ENCODE data around the gene PCNX1. TPM values are rescaled to one million over a fixed set of nuclear protein-coding genes. Genes with fewer than 3 reads are reported as not detected.

Gene PCNX1
- total RNA-seq, 1 donor from 2014 or later, result 79.3 TPM

DNA sequence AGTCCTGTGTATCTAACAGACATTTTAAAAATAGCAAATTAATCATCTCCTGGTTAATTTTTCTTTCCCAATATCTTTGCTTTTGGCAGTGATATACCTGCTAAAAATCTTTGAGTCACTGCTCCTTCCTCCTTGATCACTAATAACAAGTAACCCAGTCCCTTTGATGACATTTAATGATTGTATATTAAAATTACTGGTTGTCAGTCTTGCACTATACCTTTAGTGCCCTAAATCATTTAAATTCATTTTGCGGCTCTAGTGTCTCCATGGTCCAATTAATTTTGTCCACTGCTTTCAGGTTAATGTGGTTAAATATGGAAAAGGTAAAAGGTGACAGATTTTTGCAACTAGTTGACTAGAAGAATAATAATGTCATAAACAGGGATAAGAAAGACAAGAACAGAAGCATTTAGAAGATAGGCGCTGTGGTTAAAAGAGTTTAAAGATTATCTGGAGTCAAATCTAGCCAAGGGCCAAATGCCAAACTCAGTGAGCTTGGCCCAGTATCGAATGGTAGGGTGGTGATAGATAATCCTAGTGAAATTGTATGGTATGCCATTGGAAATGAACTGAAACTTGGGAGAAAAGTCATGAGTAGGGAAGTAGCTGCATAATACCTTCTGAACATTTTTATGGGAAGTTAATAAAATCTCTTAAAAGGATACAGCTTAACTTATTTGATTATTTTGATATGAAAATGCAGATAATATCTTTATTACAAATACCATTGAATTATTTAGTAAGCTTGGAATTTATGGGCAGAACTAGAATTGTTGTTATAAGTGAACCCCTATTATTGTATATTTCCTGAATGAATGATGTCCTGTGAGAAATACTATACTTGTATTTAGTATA lies 115.0 kb downstream of the PCNX1 start:
- no peak overlapping the region for H3K4me3 ChIP-seq (ENCODE audit: low read length in 3 of 3)
- H3K36me3 ChIP-seq (ENCODE audit: control insufficient read depth in 3 of 3, insufficient read depth in 3 of 3, low read length in 3 of 3), result peaks cover 2 to 12% (median 10%) of the 10 kb centered on the region in 3 donors
- no peak overlapping the region for H3K27ac ChIP-seq (ENCODE audit: low read depth, low read length)
- H3K27me3 ChIP-seq (ENCODE audit: control insufficient read depth in 3 of 3, insufficient read depth in 3 of 3, low read length in 3 of 3), result no peaks in the 10 kb centered on the region
- no peak overlapping the region for H3K9ac ChIP-seq (ENCODE audit: low read depth in 1 of 3, low read length in 3 of 3)
- no peaks in the 10 kb centered on the region for H3K4me1 ChIP-seq (ENCODE audit: control insufficient read depth in 3 of 3, insufficient read depth in 3 of 3, low read length in 3 of 3)
- no peaks in the 10 kb centered on the region for H3K9me3 ChIP-seq (ENCODE audit: control insufficient read depth in 3 of 3, low read length in 3 of 3)

DNA sequence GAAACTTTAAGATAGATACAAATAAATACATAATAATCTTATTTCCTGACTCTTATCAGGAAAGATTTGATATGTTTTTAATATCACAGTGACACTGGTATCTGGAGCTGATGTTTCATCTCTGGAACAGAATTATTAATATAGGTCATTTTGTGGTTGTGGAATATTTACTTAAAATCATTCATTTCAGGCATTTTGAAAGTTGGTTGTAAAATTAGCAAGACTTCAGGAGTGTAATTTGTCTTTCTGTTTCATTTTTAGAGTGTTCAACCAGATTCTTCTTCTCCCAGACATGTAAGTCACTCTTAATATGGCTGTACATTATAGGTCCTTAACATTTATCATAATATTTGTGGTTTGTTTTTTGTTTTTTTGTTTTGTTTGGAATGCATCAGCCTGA lies 115.7 kb downstream of the PCNX1 start:
- no peak overlapping the region for H3K9ac ChIP-seq (ENCODE audit: low read depth in 1 of 3, low read length in 3 of 3)
- H3K4me1 ChIP-seq (ENCODE audit: control insufficient read depth in 3 of 3, insufficient read depth in 3 of 3, low read length in 3 of 3), result no peaks in the 10 kb centered on the region
- no peak overlapping the region for H3K27ac ChIP-seq (ENCODE audit: low read depth, low read length)
- H3K36me3 ChIP-seq (ENCODE audit: control insufficient read depth in 3 of 3, insufficient read depth in 3 of 3, low read length in 3 of 3), result peaks cover 2 to 12% (median 10%) of the 10 kb centered on the region in 3 donors
- H3K9me3 ChIP-seq (ENCODE audit: control insufficient read depth in 3 of 3, low read length in 3 of 3), result no peaks in the 10 kb centered on the region
- H3K27me3 ChIP-seq (ENCODE audit: control insufficient read depth in 3 of 3, insufficient read depth in 3 of 3, low read length in 3 of 3), result no peaks in the 10 kb centered on the region
- no peak overlapping the region for H3K4me3 ChIP-seq (ENCODE audit: low read length in 3 of 3)

DNA sequence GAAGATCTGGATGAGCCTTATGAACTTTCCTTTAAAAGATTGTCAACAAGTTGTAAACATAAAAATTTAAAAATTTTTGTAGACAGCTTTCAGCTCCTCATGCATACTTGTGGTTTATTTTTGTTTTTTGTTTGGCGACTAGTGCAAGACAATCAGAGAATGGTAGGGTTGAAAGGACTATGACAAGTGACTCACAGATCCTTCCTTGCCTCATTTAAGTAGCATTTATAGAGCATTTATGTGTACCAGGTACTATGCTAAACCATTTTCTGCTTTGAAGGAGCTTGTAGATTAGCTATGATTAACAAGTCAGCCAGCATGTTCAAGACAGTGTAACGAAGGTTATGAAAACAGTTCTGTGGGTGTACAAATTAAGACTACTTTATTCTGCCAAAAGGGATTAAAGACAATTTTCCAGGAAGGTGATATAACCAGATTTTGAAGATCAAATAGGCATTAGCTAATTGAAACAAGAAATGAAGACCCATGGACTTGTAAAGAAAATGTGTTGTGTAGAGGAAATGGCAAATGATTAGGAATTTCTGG lies 122.0 kb downstream of the PCNX1 start:
- Histone ChIP-seq H3K9ac (ENCODE audit: low read depth in 1 of 3, low read length in 3 of 3) (no peak overlapping the region), H3K36me3 (ENCODE audit: control insufficient read depth in 3 of 3, insufficient read depth in 3 of 3, low read length in 3 of 3) (peaks cover 7 to 33% (median 15%) of the 10 kb centered on the region in 3 donors)

DNA sequence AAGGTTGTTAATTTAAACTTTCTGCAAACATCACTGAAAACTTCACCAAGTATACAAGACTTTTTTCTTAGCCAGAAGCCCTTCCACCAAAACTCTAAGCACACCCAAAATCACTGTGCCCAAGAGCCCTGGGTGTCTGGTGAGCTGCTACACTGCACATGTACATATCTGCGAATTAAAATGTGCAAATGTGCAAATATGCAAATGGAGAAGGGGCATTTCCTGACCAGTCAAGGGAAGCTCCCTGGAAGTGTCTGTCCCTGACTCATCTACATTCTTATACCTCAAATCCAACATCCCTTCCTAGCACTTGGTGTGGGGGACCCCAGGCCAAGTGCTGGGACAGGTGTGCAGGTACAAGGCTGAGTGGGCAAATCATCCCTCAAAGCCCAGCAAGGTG lies 123.7 kb downstream of the PCNX1 start:
- H3K27me3 ChIP-seq (ENCODE audit: control insufficient read depth in 3 of 3, insufficient read depth in 3 of 3, low read length in 3 of 3), result no peaks in the 10 kb centered on the region
- no peak overlapping the region for H3K9ac ChIP-seq (ENCODE audit: low read depth in 1 of 3, low read length in 3 of 3)
- H3K9me3 ChIP-seq (ENCODE audit: control insufficient read depth in 3 of 3, low read length in 3 of 3), result no peaks in the 10 kb centered on the region
- H3K36me3 ChIP-seq (ENCODE audit: control insufficient read depth in 3 of 3, insufficient read depth in 3 of 3, low read length in 3 of 3), result peaks cover 9 to 39% (median 15%) of the 10 kb centered on the region in 3 donors
- H3K4me3 ChIP-seq (ENCODE audit: low read length in 3 of 3), result no peak overlapping the region
- no peak overlapping the region for H3K27ac ChIP-seq (ENCODE audit: low read depth, low read length)
- no peaks in the 10 kb centered on the region for H3K4me1 ChIP-seq (ENCODE audit: control insufficient read depth in 3 of 3, insufficient read depth in 3 of 3, low read length in 3 of 3)

More for the DNA sequence above, 122.0 kb downstream of the PCNX1 start:
- Histone ChIP-seq H3K9me3 (ENCODE audit: control insufficient read depth in 3 of 3, low read length in 3 of 3) (no peaks in the 10 kb centered on the region), H3K4me1 (ENCODE audit: control insufficient read depth in 3 of 3, insufficient read depth in 3 of 3, low read length in 3 of 3) (no peaks in the 10 kb centered on the region), H3K27ac (ENCODE audit: low read depth, low read length) (no peak overlapping the region), H3K27me3 (ENCODE audit: control insufficient read depth in 3 of 3, insufficient read depth in 3 of 3, low read length in 3 of 3) (no peaks in the 10 kb centered on the region), H3K4me3 (ENCODE audit: low read length in 3 of 3) (no peak overlapping the region)

DNA sequence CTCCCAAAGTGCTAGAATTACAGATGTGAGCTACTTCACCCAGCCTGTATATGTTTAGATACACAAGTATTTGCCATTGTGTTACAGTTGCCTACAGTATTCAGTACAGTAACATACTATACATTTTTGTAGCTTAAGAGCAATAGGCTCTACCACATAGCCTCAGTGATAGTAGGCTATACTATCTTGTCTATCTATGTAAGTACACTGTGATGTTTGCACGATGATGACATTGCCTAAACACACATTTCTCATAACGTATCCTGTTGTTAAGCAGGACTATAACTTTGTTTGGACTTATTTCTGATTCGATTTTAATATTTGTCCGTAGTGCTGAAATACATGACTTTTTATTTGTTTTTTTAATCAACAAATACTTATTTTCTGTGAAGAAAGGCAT lies 129.2 kb downstream of the PCNX1 start:
- Histone ChIP-seq H3K4me3 (ENCODE audit: low read length in 3 of 3) (no peak overlapping the region), H3K9me3 (ENCODE audit: control insufficient read depth in 3 of 3, low read length in 3 of 3) (no peaks in the 10 kb centered on the region), H3K27me3 (ENCODE audit: control insufficient read depth in 3 of 3, insufficient read depth in 3 of 3, low read length in 3 of 3) (no peaks in the 10 kb centered on the region), H3K36me3 (ENCODE audit: control insufficient read depth in 3 of 3, insufficient read depth in 3 of 3, low read length in 3 of 3) (peaks cover 12 to 38% (median 25%) of the 10 kb centered on the region in 3 donors), H3K27ac (ENCODE audit: low read depth, low read length) (no peak overlapping the region), H3K4me1 (ENCODE audit: control insufficient read depth in 3 of 3, insufficient read depth in 3 of 3, low read length in 3 of 3) (no peaks in the 10 kb centered on the region), H3K9ac (ENCODE audit: low read depth in 1 of 3, low read length in 3 of 3) (no peak overlapping the region)

DNA sequence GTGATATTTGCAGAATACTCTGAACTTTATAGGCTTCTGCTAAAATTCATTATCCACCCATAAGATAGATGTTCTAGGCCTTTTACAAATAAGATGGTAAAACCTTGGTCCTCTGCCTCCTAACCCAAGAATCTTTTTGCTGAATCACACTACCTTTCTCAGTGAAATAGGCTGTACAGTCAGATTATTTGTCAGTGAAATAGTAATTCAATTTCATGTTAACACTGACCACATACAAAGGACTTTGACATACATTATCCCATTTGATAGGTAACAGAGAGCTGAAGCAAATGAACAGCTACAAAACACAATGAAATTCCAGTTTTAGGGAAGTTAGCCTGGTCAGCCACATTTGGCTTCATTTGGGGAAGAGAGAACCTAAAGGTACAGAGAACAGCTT lies 141.1 kb downstream of the PCNX1 start:
- H3K36me3 ChIP-seq (ENCODE audit: control insufficient read depth in 3 of 3, insufficient read depth in 3 of 3, low read length in 3 of 3), result peaks cover 16 to 40% (median 28%) of the 10 kb centered on the region in 3 donors
- no peak overlapping the region for H3K27ac ChIP-seq (ENCODE audit: low read depth, low read length)
- no peaks in the 10 kb centered on the region for H3K27me3 ChIP-seq (ENCODE audit: control insufficient read depth in 3 of 3, insufficient read depth in 3 of 3, low read length in 3 of 3)

DNA sequence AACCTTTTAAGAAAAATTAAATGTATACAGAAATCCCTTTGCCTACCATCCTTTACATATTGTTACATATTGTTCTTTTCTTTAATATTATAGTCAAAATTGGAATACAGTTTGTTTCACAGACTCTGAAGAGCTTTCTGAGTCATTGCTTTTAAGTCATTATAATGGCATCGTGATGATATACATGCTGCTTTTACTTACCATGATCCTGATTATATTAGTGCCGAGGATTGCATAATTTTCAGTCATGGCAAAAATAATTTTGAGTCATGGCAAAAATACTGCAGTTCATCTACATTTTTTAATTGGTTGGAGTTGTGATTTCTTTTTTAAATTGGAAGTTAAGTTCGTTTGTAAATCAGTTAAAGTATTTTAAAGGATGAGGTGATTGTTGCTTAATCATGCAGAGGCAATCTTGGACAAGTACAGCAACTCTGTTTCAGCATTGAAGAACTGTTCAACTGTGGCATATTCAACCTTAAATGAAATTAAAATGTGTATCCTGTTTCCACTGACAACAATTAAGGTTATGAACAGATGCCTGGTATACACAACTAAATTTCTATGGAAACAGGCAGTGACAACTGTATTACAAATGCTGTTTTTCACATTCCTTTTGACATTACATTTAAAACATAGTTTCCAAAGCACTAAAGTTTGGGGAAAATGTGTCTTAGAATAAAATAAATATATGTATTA lies 142.3 kb downstream of the PCNX1 start:
- Histone ChIP-seq H3K27me3 (ENCODE audit: control insufficient read depth in 3 of 3, insufficient read depth in 3 of 3, low read length in 3 of 3) (no peaks in the 10 kb centered on the region), H3K9ac (ENCODE audit: low read depth in 1 of 3, low read length in 3 of 3) (no peak overlapping the region), H3K4me1 (ENCODE audit: control insufficient read depth in 3 of 3, insufficient read depth in 3 of 3, low read length in 3 of 3) (no peaks in the 10 kb centered on the region), H3K4me3 (ENCODE audit: low read length in 3 of 3) (no peak overlapping the region), H3K9me3 (ENCODE audit: control insufficient read depth in 3 of 3, low read length in 3 of 3) (no peaks in the 10 kb centered on the region), H3K27ac (ENCODE audit: low read depth, low read length) (no peak overlapping the region), H3K36me3 (ENCODE audit: control insufficient read depth in 3 of 3, insufficient read depth in 3 of 3, low read length in 3 of 3) (peaks cover 9 to 32% (median 25%) of the 10 kb centered on the region in 3 donors)

More for the DNA sequence above, 141.1 kb downstream of the PCNX1 start:
- no peak overlapping the region for H3K4me3 ChIP-seq (ENCODE audit: low read length in 3 of 3)
- H3K9ac ChIP-seq (ENCODE audit: low read depth in 1 of 3, low read length in 3 of 3), result no peak overlapping the region
- no peaks in the 10 kb centered on the region for H3K4me1 ChIP-seq (ENCODE audit: control insufficient read depth in 3 of 3, insufficient read depth in 3 of 3, low read length in 3 of 3)
- H3K9me3 ChIP-seq (ENCODE audit: control insufficient read depth in 3 of 3, low read length in 3 of 3), result no peaks in the 10 kb centered on the region

DNA sequence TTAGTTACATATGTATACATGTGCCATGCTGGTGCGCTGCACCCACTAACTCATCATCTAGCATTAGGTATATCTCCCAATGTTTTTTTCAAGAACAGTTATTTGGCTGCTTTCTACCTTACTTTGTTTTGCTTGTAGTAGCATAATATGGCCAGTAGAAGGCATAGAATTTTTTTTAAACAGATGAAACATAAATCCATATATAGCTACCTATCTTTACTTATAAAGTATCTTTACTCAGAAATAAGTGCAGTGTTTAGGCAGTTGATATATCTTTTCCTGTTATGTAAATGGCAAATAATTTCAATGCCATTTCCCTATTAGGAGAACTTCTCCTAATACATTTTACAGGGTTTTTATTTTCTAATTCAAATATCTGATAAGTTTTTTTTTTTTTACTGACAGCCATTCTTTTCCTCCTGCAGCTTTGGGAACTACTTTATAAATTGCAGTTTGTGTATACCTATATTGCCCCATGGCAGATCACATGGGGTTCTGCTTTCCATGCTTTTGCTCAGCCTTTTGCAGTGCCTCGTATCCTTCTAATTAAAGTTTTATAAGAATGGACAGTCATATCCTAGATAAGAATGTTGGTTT lies 143.1 kb downstream of the PCNX1 start:
- Histone ChIP-seq H3K4me3 (ENCODE audit: low read length in 3 of 3) (no peak overlapping the region), H3K9ac (ENCODE audit: low read depth in 1 of 3, low read length in 3 of 3) (no peak overlapping the region), H3K36me3 (ENCODE audit: control insufficient read depth in 3 of 3, insufficient read depth in 3 of 3, low read length in 3 of 3) (peaks cover 5 to 32% (median 23%) of the 10 kb centered on the region in 3 donors), H3K9me3 (ENCODE audit: control insufficient read depth in 3 of 3, low read length in 3 of 3) (no peaks in the 10 kb centered on the region), H3K4me1 (ENCODE audit: control insufficient read depth in 3 of 3, insufficient read depth in 3 of 3, low read length in 3 of 3) (no peaks in the 10 kb centered on the region), H3K27ac (ENCODE audit: low read depth, low read length) (no peak overlapping the region), H3K27me3 (ENCODE audit: control insufficient read depth in 3 of 3, insufficient read depth in 3 of 3, low read length in 3 of 3) (no peaks in the 10 kb centered on the region)

DNA sequence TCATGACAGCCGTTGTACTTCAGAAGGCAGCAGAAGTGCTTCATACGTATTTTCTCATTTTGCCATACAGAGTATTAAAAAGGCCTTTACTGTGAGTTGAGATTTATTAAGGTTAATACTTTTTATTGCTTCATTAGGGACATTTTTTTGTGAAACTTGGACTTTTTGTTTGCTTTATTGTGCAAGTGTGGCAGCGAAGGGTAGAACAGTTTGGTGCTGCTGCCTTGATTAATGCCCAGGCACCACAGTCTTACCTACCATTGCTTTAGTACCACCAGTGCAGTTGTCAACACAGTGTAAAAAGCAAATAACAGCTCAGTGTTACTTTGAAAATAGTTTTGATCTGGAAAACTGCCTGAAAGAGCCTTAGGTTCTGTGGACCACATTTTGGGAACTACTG lies 147.4 kb downstream of the PCNX1 start:
- Histone ChIP-seq H3K9me3 (ENCODE audit: control insufficient read depth in 3 of 3, low read length in 3 of 3) (no peaks in the 10 kb centered on the region), H3K27ac (ENCODE audit: low read depth, low read length) (no peak overlapping the region), H3K4me3 (ENCODE audit: low read length in 3 of 3) (no peak overlapping the region), H3K27me3 (ENCODE audit: control insufficient read depth in 3 of 3, insufficient read depth in 3 of 3, low read length in 3 of 3) (no peaks in the 10 kb centered on the region), H3K36me3 (ENCODE audit: control insufficient read depth in 3 of 3, insufficient read depth in 3 of 3, low read length in 3 of 3) (peaks cover 2 to 36% (median 26%) of the 10 kb centered on the region in 3 donors), H3K4me1 (ENCODE audit: control insufficient read depth in 3 of 3, insufficient read depth in 3 of 3, low read length in 3 of 3) (no peaks in the 10 kb centered on the region), H3K9ac (ENCODE audit: low read depth in 1 of 3, low read length in 3 of 3) (no peak overlapping the region)

Measured in skeletal muscle tissue (tissue), 4 donors.